CD14-positive monocyte (primary cell): Measurements from ENCODE around the gene ME1. TPM values are rescaled to one million over a fixed set of nuclear protein-coding genes. Genes with fewer than 3 reads are reported as not detected.

Source experiments
- DNase-seq, 3 donors: peaks; one replicate each; pipeline ENCODE4 v3.0.0-alpha.2; 2011 to 2022
- H2AFZ ChIP-seq: 2 replicates; pipeline ENCODE4 v1.6.0; 2012; ENCODE audit warnings: mild to moderate bottlenecking, low read depth, low read length, inconsistent platforms; ENCODE audit not compliant: insufficient read depth, poor library complexity, severe bottlenecking
- H3K27ac ChIP-seq, 2 donors: 1 replicate in 1 of 2; 2 replicates in 1 of 2; pipeline ENCODE4 v1.5.1; 2012 to 2013; ENCODE audit warnings: low read length in 2 of 2, control low read depth in 1 of 2, inconsistent platforms in 1 of 2, low read depth in 1 of 2, mild to moderate bottlenecking in 1 of 2
- H3K27me3 ChIP-seq, 2 donors: one replicate each; pipeline versions ENCODE4 v1.6.0 to v1.6.1; 2011 to 2013; ENCODE audit warnings: low read length in 2 of 2; ENCODE audit not compliant: control insufficient read depth in 2 of 2, insufficient read depth in 2 of 2
- H3K36me3 ChIP-seq, 2 donors: replicated peaks in 1 of 2; 1 replicate in 1 of 2; 2 replicates in 1 of 2; pipeline versions ENCODE4 v1.5.1 to v1.6.1; 2012 to 2013; ENCODE audit warnings: low read length in 2 of 2, control low read depth in 1 of 2, inconsistent platforms in 1 of 2, mild to moderate bottlenecking in 1 of 2; ENCODE audit not compliant: insufficient read depth in 2 of 2, control insufficient read depth in 1 of 2
- H3K4me1 ChIP-seq, 2 donors: 1 replicate in 1 of 2; 2 replicates in 1 of 2; pipeline versions ENCODE4 v1.5.1 to v1.6.1; 2012 to 2013; ENCODE audit warnings: low read length in 2 of 2, control low read depth in 1 of 2, inconsistent platforms in 1 of 2, mild to moderate bottlenecking in 1 of 2, moderate library complexity in 1 of 2; ENCODE audit not compliant: insufficient read depth in 2 of 2, control insufficient read depth in 1 of 2
- H3K4me2 ChIP-seq: replicated peaks from 2 replicates; pipeline ENCODE3; 2012; ENCODE audit warnings: low read length, moderate library complexity, mild to moderate bottlenecking; ENCODE audit not compliant: poor library complexity, severe bottlenecking; ENCODE audit errors: extremely low read depth
- H3K4me3 ChIP-seq, 3 experiments: fragments of 200-600 bp in 1 of 3; sonication (generic) in 1 of 3; replicated peaks in 1 of 3; 1 replicate in 2 of 3; 2 replicates in 1 of 3; pipeline ENCODE4 v1.5.1; 2011 to 2013; ENCODE audit warnings: low read length in 3 of 3, mild to moderate bottlenecking in 3 of 3, control low read depth in 2 of 3, low read depth in 2 of 3, inconsistent platforms in 1 of 3, moderate library complexity in 1 of 3
- H3K79me2 ChIP-seq: 2 replicates; pipeline ENCODE4 v1.6.0; 2012; ENCODE audit warnings: mild to moderate bottlenecking, control low read depth, inconsistent platforms, low read length, moderate library complexity; ENCODE audit not compliant: insufficient read depth
- H3K9ac ChIP-seq: 2 replicates; pipeline ENCODE4 v1.6.0; 2017; ENCODE audit warnings: low read length, mild to moderate bottlenecking; ENCODE audit not compliant: insufficient read depth, poor library complexity, severe bottlenecking
- H3K9me3 ChIP-seq, 2 donors: replicated peaks in 1 of 2; 1 replicate in 1 of 2; 2 replicates in 1 of 2; pipeline versions ENCODE4 v1.5.1 to v1.6.1; 2012 to 2013; ENCODE audit warnings: low read length in 2 of 2, control low read depth in 1 of 2; ENCODE audit not compliant: control insufficient read depth in 1 of 2, insufficient read depth in 1 of 2
- H4K20me1 ChIP-seq: 2 replicates; pipeline ENCODE4 v1.6.0; 2012; ENCODE audit warnings: mild to moderate bottlenecking, low read length, control low read depth, moderate library complexity; ENCODE audit not compliant: insufficient read depth
- H3K27ac Mint-ChIP-seq, 7 donors: one replicate each; pipeline ENCODE4 v1.8.0; 2020; ENCODE audit warnings: mild to moderate bottlenecking in 7 of 7, mixed read lengths in 7 of 7, moderate library complexity in 6 of 7, inconsistent platforms in 2 of 7
- H3K27me3 Mint-ChIP-seq, 3 donors: one replicate each; pipeline ENCODE4 v1.8.0; 2021 to 2022; ENCODE audit warnings: low read depth in 3 of 3, mild to moderate bottlenecking in 3 of 3, mixed read lengths in 3 of 3, moderate library complexity in 3 of 3, inconsistent platforms in 1 of 3
- H3K36me3 Mint-ChIP-seq, 2 donors: one replicate each; pipeline ENCODE4 v1.8.0; 2020; ENCODE audit warnings: mixed read lengths in 2 of 2, inconsistent platforms in 1 of 2, mild to moderate bottlenecking in 1 of 2
- H3K4me1 Mint-ChIP-seq: one replicate; pipeline ENCODE4 v1.8.0; 2020; ENCODE audit warnings: mild to moderate bottlenecking, mixed read lengths
- H3K4me3 Mint-ChIP-seq, 2 donors: one replicate each; pipeline ENCODE4 v1.8.0; 2020; ENCODE audit warnings: mild to moderate bottlenecking in 2 of 2, mixed read lengths in 2 of 2, moderate library complexity in 1 of 2
- H3K9me3 Mint-ChIP-seq, 7 donors: one replicate each; pipeline ENCODE4 v1.8.0; 2020 to 2022; ENCODE audit warnings: mixed read lengths in 7 of 7, mild to moderate bottlenecking in 6 of 7, moderate library complexity in 6 of 7, inconsistent platforms in 2 of 7
- CTCF ChIP-seq: fragments of 200-600 bp; IDR thresholded peaks from one replicate; pipeline ENCODE4 v1.8.0; 2022; ENCODE audit warnings: antibody characterized with exemption, mild to moderate bottlenecking
- WGBS: methylation state at CpG from one replicate; pipeline ENCODE4 v1.1.5; 2013; ENCODE audit warnings: missing lambda C conversion rate; ENCODE audit not compliant: insufficient coverage; 5-methylcytosine and 5-hydroxymethylcytosine counted together
- intact Hi-C, 2 donors: fragments of 100-400 bp; cut with micrococcal nuclease; formaldehyde crosslinking; loops; one replicate each; pipeline versions ENCODE4 v1.15.0 to v1.15.1; 2023
- polyA plus RNA-seq, 3 donors: library from polyadenylated mRNA; depleted of rRNA in 1 of 3; unstranded in 2 of 3; stranded (reverse) in 1 of 3; fragments of 300-500 nt in 2 of 3; fragments of >200 nt in 1 of 3; fragmentation: Illumina TruSeq in 2 of 3; gene quantifications; 1 replicate in 2 of 3; 2 replicates in 1 of 3; pipeline ENCODE4 v1.2.3, GENCODE V29; 2012 to 2021

ME1 gene
- polyA plus RNA-seq, 3 donors: 1.3 to 4.0 (median 2.1) TPM

- no peaks in the 10 kb centered on the region for H3K9me3 Mint-ChIP-seq
- Histone ChIP-seq H3K27me3 (no peaks in the 10 kb centered on the region), H3K4me1 (no peaks in the 10 kb centered on the region), H4K20me1 (no peaks in the 10 kb centered on the region), H3K9me3 (no peaks in the 10 kb centered on the region), H3K27ac (no peak overlapping the region), H3K79me2 (no peaks in the 10 kb centered on the region), H3K9ac (no peak overlapping the region), H3K4me2 (no peak overlapping the region), H3K4me3 (no peak overlapping the region), H2AFZ (no peak overlapping the region), H3K36me3 (peaks cover 59 to 93% of the 10 kb centered on the region in 2 donors)
- WGBS: 100% methylated on average over 3 of the region's 4 CpGs
- peaks cover 60 to 84% of the 10 kb centered on the region in 2 donors for H3K36me3 Mint-ChIP-seq
- no peaks in the 10 kb centered on the region for H3K4me1 Mint-ChIP-seq
- H3K27ac Mint-ChIP-seq: peak overlapping the region in 1 of 7 donors; percentile 46
- TF ChIP-seq CTCF: no peak
- no peak overlapping the region for H3K4me3 Mint-ChIP-seq
- intact Hi-C loops: no loop called here
- no peaks in the 10 kb centered on the region for H3K27me3 Mint-ChIP-seq
- DNase-seq: no peak
Observed at GRCh38 chr6:83176246-83176645, 254.6 kb downstream of the ME1 start.

GRCh38 chr6:83169511-83169910 lies 261.3 kb downstream of the ME1 start:
- no peak overlapping the region for H3K27ac Mint-ChIP-seq
- H3K27ac ChIP-seq: no peak overlapping the region
- no peak overlapping the region for H2AFZ ChIP-seq
- no peak overlapping the region for H3K4me3 ChIP-seq
- H3K9ac ChIP-seq: no peak overlapping the region
- no peaks in the 10 kb centered on the region for H3K4me1 ChIP-seq
- no peaks in the 10 kb centered on the region for H3K9me3 ChIP-seq
- H3K4me3 Mint-ChIP-seq: no peak overlapping the region
- no peaks in the 10 kb centered on the region for H3K4me1 Mint-ChIP-seq
- H3K36me3 Mint-ChIP-seq: peaks cover 84 to 92% of the 10 kb centered on the region in 2 donors
- TF ChIP-seq CTCF: no peak
- no peak overlapping the region for H3K4me2 ChIP-seq
- WGBS: no CpG with 5 or more reads among the region's 1 CpG
- intact Hi-C loops: no loop called here
- no peaks in the 10 kb centered on the region for H3K27me3 Mint-ChIP-seq
- DNase-seq: no peak
- no peaks in the 10 kb centered on the region for H3K9me3 Mint-ChIP-seq
- H3K27me3 ChIP-seq: no peaks in the 10 kb centered on the region
- H3K79me2 ChIP-seq: no peaks in the 10 kb centered on the region
- no peaks in the 10 kb centered on the region for H4K20me1 ChIP-seq
- H3K36me3 ChIP-seq: peaks cover 82 to 99% of the 10 kb centered on the region in 2 donors
